GM12878 (cell line): ENCODE data around the gene BTBD9. TPM values are rescaled to one million over a fixed set of nuclear protein-coding genes. Genes with fewer than 3 reads are reported as not detected.

Source experiments
- ATAC-seq: fragments of 200-7000 bp; cut with Tn5 transposase; 3 replicates; pipeline ENCODE4 v1.9.1; 2020; ENCODE audit warnings: mild to moderate bottlenecking, moderate library complexity
- BruUV-seq: library from RNA; stranded (reverse); fragments of 400-500 nt; replicated peaks from 2 replicates; lab custom pipeline; 2021; lab: Mats Ljungman, UMichigan
- CTCF ChIA-PET: fragments of 300-600 bp; sonication (Branson Sonifier 250); formaldehyde crosslinking; extraction: SDS; loops from one replicate; lab custom pipeline; 2021; ENCODE audit warnings: inconsistent platforms; lab: Yijun Ruan, JAX
- POLR2A ChIA-PET: fragments of 350-600 bp; formaldehyde crosslinking; extraction: SDS; loops from one replicate; lab custom pipeline; 2021; ENCODE audit warnings: inconsistent platforms; lab: Charles Lee
- RAD21 ChIA-PET: fragments of 300-600 bp; sonication (Branson Sonifier 250); formaldehyde crosslinking; loops from one replicate; lab custom pipeline; 2023; ENCODE audit warnings: antibody characterized with exemption; ENCODE audit not compliant: unreplicated experiment; lab: Charles Lee
- SMC1A ChIA-PET: fragments of 300-600 bp; sonication (Branson Sonifier 250); formaldehyde crosslinking; loops from one replicate; lab custom pipeline; 2023; ENCODE audit not compliant: unreplicated experiment, uncharacterized antibody; lab: Charles Lee
- DNase-seq: peaks from one replicate; pipeline ENCODE4 v3.0.0-alpha.2; 2011; ENCODE audit warnings: low read depth, low spot score
- FAIRE-seq: peaks from 3 replicates; lab custom pipeline; 2011; peaks lifted over from hg19 to GRCh38; lab: Jason Lieb, UNC
- H2AFZ ChIP-seq: 2 replicates; pipeline ENCODE4 v1.6.0; 2011; ENCODE audit warnings: low read depth, low read length, control low read depth; ENCODE audit not compliant: control insufficient read depth
- H3K27ac ChIP-seq: 2 replicates; pipeline ENCODE4 v1.5.1; 2011; ENCODE audit warnings: control low read depth; ENCODE audit not compliant: control insufficient read depth, insufficient read depth
- H3K27me3 ChIP-seq, 2 experiments: replicated peaks in 1 of 2; 2 replicates each; pipeline versions ENCODE4 v1.6.0 to v1.6.1; 2011; ENCODE audit warnings: low read length in 1 of 2; ENCODE audit not compliant: control insufficient read depth in 2 of 2, insufficient read depth in 2 of 2
- H3K36me3 ChIP-seq, 2 experiments: 2 replicates each; pipeline ENCODE4 v1.5.1; 2011; ENCODE audit warnings: low read length in 1 of 2; ENCODE audit not compliant: control insufficient read depth in 2 of 2, insufficient read depth in 2 of 2
- H3K4me1 ChIP-seq: 2 replicates; pipeline ENCODE4 v1.6.1; 2011; ENCODE audit warnings: mild to moderate bottlenecking, low read length, moderate library complexity, mixed read lengths; ENCODE audit not compliant: control insufficient read depth, insufficient read depth
- H3K4me2 ChIP-seq: 2 replicates; pipeline ENCODE4 v1.6.0; 2011; ENCODE audit warnings: control low read depth; ENCODE audit not compliant: control insufficient read depth, insufficient read depth
- H3K4me3 ChIP-seq: fragments of 200-600 bp; sonication (generic); 2 replicates; pipeline ENCODE4 v1.5.1; 2016
- H3K79me2 ChIP-seq: 2 replicates; pipeline ENCODE4 v1.6.0; 2011; ENCODE audit warnings: low read length; ENCODE audit not compliant: control insufficient read depth, insufficient read depth
- H3K9ac ChIP-seq: 2 replicates; pipeline ENCODE4 v1.8.0; 2011; ENCODE audit warnings: low read length, control low read depth, mixed read lengths; ENCODE audit not compliant: control insufficient read depth, insufficient read depth
- H3K9me3 ChIP-seq: replicated peaks from 3 replicates; pipeline ENCODE4 v1.5.1; 2011; ENCODE audit warnings: mild to moderate bottlenecking, low read length; ENCODE audit not compliant: control insufficient read depth, insufficient read depth
- H4K20me1 ChIP-seq: 2 replicates; pipeline ENCODE4 v1.6.0; 2011; ENCODE audit not compliant: control insufficient read depth, insufficient read depth
- HCFC1 ChIP-seq: fragments of 150-350 bp; IDR thresholded peaks from 2 replicates; pipeline ENCODE4 v1.6.1; 2014; ENCODE audit warnings: low read length
- IRF4 ChIP-seq: IDR thresholded peaks from 2 replicates; pipeline ENCODE4 v1.6.1; 2011; ENCODE audit warnings: low read depth, low read length
- PKNOX1 ChIP-seq: fragments of 450-650 bp; IDR thresholded peaks from 2 replicates; pipeline ENCODE4 v1.6.1; 2016; ENCODE audit warnings: mild to moderate bottlenecking
- POU2F2 ChIP-seq: IDR thresholded peaks from 3 replicates; pipeline ENCODE4 v1.6.1; 2011; ENCODE audit warnings: low read depth, mild to moderate bottlenecking, low read length, borderline replicate concordance
- RBBP5 ChIP-seq: fragments of 200-600 bp; sonication (generic); conservative IDR thresholded peaks from 2 replicates; pipeline ENCODE4 v1.6.1; 2016
- RELA ChIP-seq: fragments of 450-650 bp; IDR thresholded peaks from 2 replicates; pipeline ENCODE4 v1.8.0; 2014; ENCODE audit warnings: borderline replicate concordance; ENCODE audit not compliant: partially characterized antibody
- SIN3A ChIP-seq: IDR thresholded peaks from 2 replicates; pipeline ENCODE4 v1.6.1; 2012; ENCODE audit warnings: low read depth, low read length, improper control_type of control experiment
- SMAD1 ChIP-seq: fragments of 450-650 bp; IDR thresholded peaks from 2 replicates; pipeline ENCODE4 v1.6.1; 2018; ENCODE audit warnings: mild to moderate bottlenecking, low read depth; ENCODE audit not compliant: partially characterized antibody
- SREBF1 ChIP-seq: IDR thresholded peaks from 2 replicates; pipeline ENCODE4 v1.6.1; 2012; ENCODE audit warnings: mild to moderate bottlenecking, low read length
- YY1 ChIP-seq: IDR thresholded peaks from 2 replicates; pipeline ENCODE4 v1.6.1; 2011; ENCODE audit warnings: low read depth, mild to moderate bottlenecking, low read length
- ZBTB11 ChIP-seq: fragments of 450-650 bp; formaldehyde crosslinking; IDR thresholded peaks from 2 replicates; pipeline ENCODE4 v1.5.0; 2022; ENCODE audit warnings: mild to moderate bottlenecking, missing genetic modification characterization
- ZSCAN29 ChIP-seq: fragments of 450-650 bp; IDR thresholded peaks from 2 replicates; pipeline ENCODE4 v1.6.1; 2017; ENCODE audit warnings: mild to moderate bottlenecking, moderate library complexity
- WGBS: methylation state at CpG from one replicate; pipeline ENCODE4 v1.1.6; 2016; ENCODE audit warnings: low lambda C conversion rate; ENCODE audit not compliant: insufficient replicate concordance, insufficient coverage; ENCODE audit errors: missing lambda C conversion rate; 5-methylcytosine and 5-hydroxymethylcytosine counted together
- in situ Hi-C: fragments of 300-500 bp; cut with MboI; formaldehyde crosslinking; loops from 9 replicates; pipeline ENCODE4 v1.14.3; 2018; ENCODE audit warnings: mixed read lengths
- intact Hi-C: fragments of 100-400 bp; cut with micrococcal nuclease; formaldehyde crosslinking; loops from one replicate; pipeline ENCODE4 v1.14.2; 2022; ENCODE audit not compliant: unreplicated experiment
- polyA plus RNA-seq, 11 experiments: library from polyadenylated mRNA; depleted of rRNA in 4 of 11; unstranded in 6 of 11; stranded (reverse) in 5 of 11; fragments of >200 nt; fragmentation: Nextera tagmentation in 4 of 11; fragmentation: Illumina TruSeq in 1 of 11; extraction: Ambion mirVana in 4 of 11; extraction: Trizol in 1 of 11; gene quantifications; 1 replicate in 1 of 11; 2 replicates in 10 of 11; pipeline versions ENCODE4 v1.2.1 to v1.2.3, GENCODE V29; 2011 to 2016; ENCODE audit warnings: inconsistent platforms in 2 of 11, missing spikeins in 2 of 11, low read depth in 1 of 11
- total RNA-seq, 4 experiments: library from RNA; depleted of rRNA in 3 of 4; stranded (reverse); fragments of >200 nt in 3 of 4; fragmentation: Illumina TruSeq in 1 of 4; extraction: Trizol in 1 of 4; gene quantifications; 2 replicates each; pipeline versions ENCODE4 v1.2.1 to v1.2.3, GENCODE V29; 2013 to 2021

Gene BTBD9
- total and polyA plus RNA-seq, 10 of the 15 experiments (the other 5 are each of a cell fraction or from before 2014, with no cell fraction given) = 0.22 to 8.6 (median 4.6) TPM

- Histone ChIP-seq H3K9ac (no peak overlapping the region), H3K4me3 (no peak overlapping the region), H2AFZ (no peak overlapping the region)
- FAIRE-seq (no peak), DNase-seq (no peak)
- ChIA-PET CTCF (no interaction called here), RAD21 (interaction anchor here (0.5 kb wide), 1 partner anchor 78 kb away, joined by 4 read pairs; no protein-coding TSS in a partner anchor)
- in situ Hi-C loops = no loop called here
- intact Hi-C loops = no loop called here
- BruUV-seq = no TSS peak
- no peak for TF ChIP-seq ZBTB11 (CRISPR knock-in tag)
- no peak for TF ChIP-seq RBBP5
- TF ChIP-seq HCFC1 = no peak
- no peak for TF ChIP-seq PKNOX1
- TF ChIP-seq SIN3A = no peak
- no peak for TF ChIP-seq SMAD1
- no peak for TF ChIP-seq SREBF1
- no peak for TF ChIP-seq ZSCAN29
- TF ChIP-seq POU2F2 = no peak
- no peak for TF ChIP-seq RELA
- no peak for TF ChIP-seq IRF4
- TF ChIP-seq YY1 = no peak
- TF ChIP-seq, all 136 proteins: peak for 0
- Histone ChIP-seq H4K20me1 (no peaks in the 10 kb centered on the region), H3K36me3 (no peaks in the 10 kb centered on the region), H3K4me1 (no peaks in the 10 kb centered on the region), H3K9me3 (no peaks in the 10 kb centered on the region), H3K27me3 (no peaks in the 10 kb centered on the region), H3K27ac (no peak overlapping the region), H3K79me2 (no peaks in the 10 kb centered on the region), H3K4me2 (no peak overlapping the region)
- SMC1A ChIA-PET = interaction anchor here (1.1 kb wide), 1 partner anchor 17 kb away, joined by 5 read pairs; no protein-coding TSS in a partner anchor
- no peak for ATAC-seq
- POLR2A ChIA-PET = no interaction called here
- WGBS = 67% methylated on average over 3 of the region's 3 CpGs
Measured at GRCh38 chr6:38290133-38290799, 349.5 kb downstream of the BTBD9 start.
